Left lung (tissue), 10 donors: Measurements from ENCODE around the gene CASTOR2. TPM values are rescaled to one million over a fixed set of nuclear protein-coding genes. Genes with fewer than 3 reads are reported as not detected.

ENCODE experiments used
- ATAC-seq: fragments of 200-7000 bp; cut with Tn5 transposase; one replicate; pipeline ENCODE4 v1.9.1; 2020; ENCODE audit warnings: moderate library complexity
- DNase-seq, 4 donors: peaks; one replicate each; pipeline ENCODE4 v3.0.0-alpha.2; 2013 to 2020
- H3K27ac ChIP-seq, 2 donors: fragments of 200-600 bp; sonication (generic) in 1 of 2; one replicate each; pipeline versions ENCODE4 v1.5.0 to v1.8.0; 2020 to 2021
- H3K27me3 ChIP-seq, 2 donors: fragments of 200-600 bp; sonication (generic) in 1 of 2; one replicate each; pipeline versions ENCODE4 v1.5.0 to v1.8.0; 2020 to 2021
- H3K36me3 ChIP-seq, 2 donors: fragments of 200-600 bp; sonication (generic) in 1 of 2; one replicate each; pipeline versions ENCODE4 v1.5.0 to v1.8.0; 2020 to 2021
- H3K4me1 ChIP-seq, 2 donors: fragments of 200-600 bp; one replicate each; pipeline ENCODE4 v1.8.0; 2021
- H3K4me3 ChIP-seq, 2 donors: fragments of 200-600 bp; sonication (generic) in 1 of 2; one replicate each; pipeline versions ENCODE4 v1.5.0 to v1.8.0; 2020 to 2021; ENCODE audit warnings: mild to moderate bottlenecking in 1 of 2
- H3K9me3 ChIP-seq, 2 donors: fragments of 200-600 bp; sonication (generic) in 1 of 2; one replicate each; pipeline versions ENCODE4 v1.5.0 to v1.8.0; 2020 to 2021
- CTCF ChIP-seq, 2 donors: fragments of 200-600 bp; sonication (generic) in 1 of 2; IDR thresholded peaks; one replicate each; pipeline versions ENCODE4 v1.5.0 to v1.8.0; 2021; ENCODE audit warnings: antibody characterized with exemption in 2 of 2
- intact Hi-C, 2 donors: fragments of 100-400 bp; cut with DNase I; formaldehyde crosslinking; loops; one replicate each; pipeline versions ENCODE4 v1.11.2 to v1.14.2; 2022
- polyA plus RNA-seq, 6 donors: library from polyadenylated mRNA; unstranded; fragments of 120-200 nt; gene quantifications; one replicate each; pipeline ENCODE4 v1.2.1, GENCODE V29; 2013; ENCODE audit not compliant: insufficient read length in 6 of 6
- total RNA-seq, 2 donors: library from RNA; stranded (reverse); fragmentation: NEBNext Ultra II Directional; extraction: Animal tissue kit (Norgen Biotek cat#: 25700); gene quantifications; one replicate each; pipeline ENCODE4 v1.2.1, GENCODE V29; 2021
- donor health status: DM: no; HTN: yes; CAD: no.
- donor health status: DM: no; HTN: no; CAD: no.

Gene CASTOR2
- total and polyA plus RNA-seq, 8 donors: 4.5 to 15.4 (median 6.4) TPM

GRCh38 chr7:75039709-75040108, 75.2 kb downstream of the CASTOR2 start:
- no peak overlapping the region for H3K4me3 ChIP-seq
- H3K9me3 ChIP-seq: no peaks in the 10 kb centered on the region
- H3K4me1 ChIP-seq: no peaks in the 10 kb centered on the region
- ATAC-seq: no peak
- intact Hi-C loops: no loop called here
- no peak overlapping the region for H3K27ac ChIP-seq
- peaks cover 0 to 47% of the 10 kb centered on the region in 2 donors for H3K36me3 ChIP-seq
- no peaks in the 10 kb centered on the region for H3K27me3 ChIP-seq
- TF ChIP-seq CTCF (IDR thresholded peaks at IDR 0.05): no peak
- DNase-seq: no peak

- intact Hi-C loops: no loop called here
- H3K4me3 ChIP-seq: no peak overlapping the region
- TF ChIP-seq CTCF (IDR thresholded peaks at IDR 0.05): no peak
- H3K4me1 ChIP-seq: no peaks in the 10 kb centered on the region
- ATAC-seq (no peak), DNase-seq (no peak)
- H3K36me3 ChIP-seq: peaks cover 0 to 55% of the 10 kb centered on the region in 2 donors
- H3K27ac ChIP-seq: no peak overlapping the region
- no peaks in the 10 kb centered on the region for H3K9me3 ChIP-seq
- no peaks in the 10 kb centered on the region for H3K27me3 ChIP-seq
These were observed 76.0 kb downstream of the CASTOR2 start for GRCh38 chr7:75040512-75040911.

GRCh38 chr7:75042286-75042685, 77.8 kb downstream of the CASTOR2 start:
- no peaks in the 10 kb centered on the region for H3K27me3 ChIP-seq
- ATAC-seq: no peak

GRCh38 chr7:75042831-75043703, 78.6 kb downstream of the CASTOR2 start:
- no peak for TF ChIP-seq CTCF (IDR thresholded peaks at IDR 0.05)
- Histone ChIP-seq H3K36me3 (peaks cover 0 to 74% of the 10 kb centered on the region in 2 donors), H3K4me1 (no peaks in the 10 kb centered on the region), H3K4me3 (no peak overlapping the region), H3K27ac (no peak overlapping the region), H3K27me3 (no peaks in the 10 kb centered on the region), H3K9me3 (no peaks in the 10 kb centered on the region)
- intact Hi-C loops: no loop called here
- DNase-seq (no peak), ATAC-seq (no peak)

More at GRCh38 chr7:75042286-75042685, 77.8 kb downstream of the CASTOR2 start:
- Histone ChIP-seq H3K27ac (no peak overlapping the region), H3K4me1 (no peaks in the 10 kb centered on the region), H3K9me3 (no peaks in the 10 kb centered on the region), H3K36me3 (peaks cover 0 to 70% of the 10 kb centered on the region in 2 donors), H3K4me3 (no peak overlapping the region)
- TF ChIP-seq CTCF (IDR thresholded peaks at IDR 0.05): no peak
- no peak for DNase-seq
- intact Hi-C loops: no loop called here

GRCh38 chr7:75045881-75046280, 81.4 kb downstream of the CASTOR2 start:
- Histone ChIP-seq H3K4me3 (no peak overlapping the region), H3K36me3 (peaks cover 0 to 92% of the 10 kb centered on the region in 2 donors), H3K27ac (no peak overlapping the region), H3K4me1 (no peaks in the 10 kb centered on the region), H3K9me3 (no peaks in the 10 kb centered on the region), H3K27me3 (no peaks in the 10 kb centered on the region)
- TF ChIP-seq CTCF (IDR thresholded peaks at IDR 0.05): no peak
- intact Hi-C loops: no loop called here
- ATAC-seq (no peak), DNase-seq (no peak)
